Umbilical cord (tissue), 2 donors: ENCODE data around the gene MYO10. TPM values are rescaled to one million over a fixed set of nuclear protein-coding genes. Genes with fewer than 3 reads are reported as not detected.
A peak's percentile ranks its signal among the peaks of the same experiment; 100 is the strongest.
"Not testable (repeated sequence)": the region's sequence is repeated elsewhere in the genome, so short reads cannot be mapped to it uniquely, and the experiment has no call there.

ENCODE experiments used
- DNase-seq: peaks from one replicate; pipeline ENCODE4 v3.0.0-alpha.2; 2015; ENCODE audit warnings: low spot score
- total RNA-seq: library from RNA; depleted of rRNA; stranded (reverse); fragments of >200 nt; gene quantifications from one replicate; pipeline ENCODE4 v1.2.3, GENCODE V29; 2014; ENCODE audit warnings: low replicate concordance; ENCODE audit not compliant: insufficient read depth

Gene MYO10
- total RNA-seq, 1 donor from 2014 or later = 24.1 TPM

DNA sequence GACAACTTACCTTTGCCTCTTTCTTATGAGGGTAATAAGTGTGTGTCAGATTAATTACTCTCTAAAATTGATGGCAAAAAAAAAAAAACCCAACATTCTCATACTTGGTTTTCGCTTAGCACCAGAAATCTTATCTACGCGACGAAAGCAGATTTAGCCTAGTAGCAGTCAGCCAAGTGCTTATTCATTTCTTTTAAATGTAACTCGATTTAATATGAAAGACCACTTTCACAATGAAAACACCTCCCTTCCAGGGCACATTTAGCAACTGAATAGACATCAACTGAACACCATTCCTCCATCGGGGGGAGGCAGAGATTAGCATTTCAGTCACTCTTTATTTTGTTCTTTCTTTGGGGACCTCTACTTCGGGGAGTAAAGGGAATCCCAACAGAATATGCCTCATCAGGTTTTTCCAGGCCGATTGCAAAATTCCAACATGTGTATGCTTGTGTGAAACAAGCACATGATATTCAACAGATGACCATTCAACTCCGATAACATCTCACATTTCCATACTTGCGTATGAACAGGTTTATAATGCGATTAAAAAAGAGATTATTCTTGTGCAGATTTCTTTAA is 195.2 kb downstream of the MYO10 start:
- peak; percentile 82 for DNase-seq

DNA sequence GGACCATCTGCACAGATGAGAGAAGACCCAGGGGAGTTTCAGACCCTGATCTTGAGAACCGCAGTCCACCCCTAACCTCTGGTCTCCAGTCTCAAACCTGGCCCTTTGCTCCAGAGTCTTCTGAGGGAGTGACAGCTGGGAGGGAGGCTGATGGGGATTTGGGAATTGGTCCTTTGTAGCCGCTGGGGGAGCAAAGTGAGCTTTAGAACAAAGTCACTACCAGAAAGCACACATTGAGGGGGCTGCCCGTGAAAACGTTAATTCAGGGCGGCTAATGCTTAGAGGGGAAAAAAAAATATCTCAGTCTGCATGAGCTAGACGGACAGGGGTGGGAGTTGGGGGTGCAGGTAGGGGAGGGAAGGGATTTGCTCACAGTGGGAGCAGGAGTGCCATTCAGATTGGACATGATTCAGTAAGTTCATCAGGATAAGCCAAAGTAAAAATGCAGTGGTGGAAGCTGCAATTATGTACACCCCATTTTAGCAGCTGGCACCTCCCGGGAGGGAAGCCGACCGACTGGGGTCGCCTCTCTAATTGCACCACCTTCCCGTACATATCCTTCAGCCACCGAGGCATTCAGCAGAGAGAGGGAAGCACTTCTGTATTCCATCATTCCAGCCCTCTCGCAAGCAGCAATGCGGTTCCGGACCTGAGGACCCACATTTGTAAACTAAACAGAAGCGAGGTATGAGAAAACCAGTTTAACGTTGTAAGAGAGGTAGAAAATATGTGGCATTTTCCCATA is 195.8 kb downstream of the MYO10 start:
- DNase-seq = no peak

DNA sequence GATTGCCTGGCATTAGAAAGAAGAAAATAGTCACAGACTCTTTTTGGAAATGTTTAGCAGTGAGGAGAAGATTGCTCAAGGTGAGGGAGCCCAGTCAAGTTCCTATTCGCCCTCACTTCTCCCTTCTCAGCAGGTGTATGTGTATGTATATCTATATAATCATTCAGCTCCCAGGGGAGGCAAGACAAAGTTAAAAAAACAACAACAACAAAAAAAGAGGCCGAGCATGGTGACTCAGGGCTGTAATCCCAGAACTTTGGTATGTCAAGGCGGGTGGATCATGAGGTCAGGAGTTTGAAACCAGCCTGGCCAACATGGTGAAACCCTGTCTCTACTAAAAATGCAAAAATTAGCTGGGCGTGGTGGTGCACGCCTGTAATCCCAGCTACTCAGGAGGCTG is 197.7 kb downstream of the MYO10 start:
- DNase-seq = not testable (repeated sequence)

DNA sequence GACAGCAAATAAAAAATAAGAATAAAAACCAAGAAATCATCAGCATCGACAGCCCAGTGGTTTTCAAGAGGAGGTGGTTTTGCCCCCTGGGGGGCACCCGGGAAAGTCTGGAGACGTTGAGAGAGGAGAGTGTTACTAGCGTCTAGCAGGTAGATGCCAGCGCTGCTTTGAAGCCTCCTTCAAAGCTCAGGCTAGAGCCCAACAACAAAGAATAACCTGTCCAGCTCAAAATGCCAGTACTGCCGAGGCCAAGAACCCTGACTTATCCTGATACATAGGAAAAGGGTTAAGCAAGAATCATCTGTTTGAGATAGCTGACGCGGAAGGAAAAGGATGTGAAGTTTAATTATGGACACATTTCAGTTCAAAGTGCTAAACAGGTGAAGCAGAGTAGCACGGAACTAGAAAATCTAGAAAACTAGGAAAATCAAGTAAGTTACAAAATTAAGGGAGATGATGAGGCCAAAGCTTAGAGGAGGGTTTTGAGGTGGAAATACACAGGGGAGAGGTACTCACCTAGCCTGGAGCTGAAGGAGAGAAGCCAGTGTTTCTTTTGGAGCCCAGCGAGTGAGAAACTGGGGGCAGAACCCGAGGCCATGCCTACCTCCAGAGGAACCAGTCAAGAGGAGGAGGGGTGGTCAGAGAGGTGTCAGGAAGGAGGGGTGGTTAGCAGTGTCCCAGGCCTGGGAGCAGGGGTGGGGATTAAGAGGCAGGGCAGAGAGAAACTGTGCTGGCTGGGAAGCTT is 198.3 kb downstream of the MYO10 start:
- DNase-seq = no peak

DNA sequence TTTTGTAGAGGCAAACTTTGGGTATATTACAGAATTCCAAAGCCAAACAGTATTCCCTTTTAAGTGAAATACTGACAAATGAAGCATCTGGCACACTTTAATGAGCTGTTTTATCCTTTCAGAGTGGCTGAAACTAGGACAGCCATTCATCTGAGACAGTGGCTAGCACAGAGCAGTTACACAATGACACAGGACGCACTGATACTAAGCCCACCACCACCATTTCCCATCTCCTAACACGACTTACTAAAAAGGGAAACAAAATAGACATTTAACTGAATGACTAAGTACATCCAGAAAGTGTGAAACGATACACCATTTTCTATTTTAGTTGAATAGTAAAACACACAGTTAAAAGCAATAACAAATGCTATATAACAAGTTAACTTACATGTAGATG is 198.9 kb downstream of the MYO10 start:
- DNase-seq = no peak

DNA sequence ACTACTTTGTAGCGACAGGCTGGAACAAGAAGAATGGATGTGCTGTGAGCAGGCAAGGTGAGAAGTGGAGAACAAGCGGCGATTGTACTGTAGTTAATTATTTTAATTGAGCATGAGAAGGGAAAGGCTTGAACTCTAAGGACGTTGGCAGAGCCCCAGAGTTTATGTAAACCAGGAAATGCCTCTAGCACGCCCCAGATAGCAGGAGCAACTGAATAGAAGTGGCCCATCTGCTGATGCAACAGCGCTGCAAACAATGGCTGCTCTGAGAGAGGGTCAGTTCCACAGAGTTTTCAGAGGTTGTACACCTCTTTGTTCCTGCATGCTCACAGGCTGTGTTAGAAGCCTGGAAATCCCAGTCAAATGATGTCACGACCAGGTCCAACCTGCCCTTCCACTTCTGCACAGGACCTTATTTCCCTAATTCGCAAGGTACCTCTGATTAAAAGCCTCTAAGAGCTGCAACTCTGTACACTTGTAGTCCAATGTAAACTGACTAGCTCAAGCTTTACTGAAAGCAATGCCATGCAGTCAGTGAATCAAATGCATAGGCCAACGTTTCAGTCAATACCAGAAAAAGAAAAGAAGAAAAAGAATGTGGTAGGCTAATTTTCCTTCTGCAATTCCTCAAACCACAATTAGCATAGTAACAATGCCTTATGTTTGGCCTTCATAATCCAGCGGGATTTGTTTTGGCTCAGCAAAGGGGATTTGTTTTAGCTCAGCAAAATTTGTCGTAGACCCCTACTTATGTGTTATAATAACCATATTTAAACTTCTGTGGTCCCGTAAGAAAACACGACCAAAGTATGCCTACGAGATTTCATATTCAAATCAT is 199.7 kb downstream of the MYO10 start:
- peak; percentile 57 for DNase-seq

DNA sequence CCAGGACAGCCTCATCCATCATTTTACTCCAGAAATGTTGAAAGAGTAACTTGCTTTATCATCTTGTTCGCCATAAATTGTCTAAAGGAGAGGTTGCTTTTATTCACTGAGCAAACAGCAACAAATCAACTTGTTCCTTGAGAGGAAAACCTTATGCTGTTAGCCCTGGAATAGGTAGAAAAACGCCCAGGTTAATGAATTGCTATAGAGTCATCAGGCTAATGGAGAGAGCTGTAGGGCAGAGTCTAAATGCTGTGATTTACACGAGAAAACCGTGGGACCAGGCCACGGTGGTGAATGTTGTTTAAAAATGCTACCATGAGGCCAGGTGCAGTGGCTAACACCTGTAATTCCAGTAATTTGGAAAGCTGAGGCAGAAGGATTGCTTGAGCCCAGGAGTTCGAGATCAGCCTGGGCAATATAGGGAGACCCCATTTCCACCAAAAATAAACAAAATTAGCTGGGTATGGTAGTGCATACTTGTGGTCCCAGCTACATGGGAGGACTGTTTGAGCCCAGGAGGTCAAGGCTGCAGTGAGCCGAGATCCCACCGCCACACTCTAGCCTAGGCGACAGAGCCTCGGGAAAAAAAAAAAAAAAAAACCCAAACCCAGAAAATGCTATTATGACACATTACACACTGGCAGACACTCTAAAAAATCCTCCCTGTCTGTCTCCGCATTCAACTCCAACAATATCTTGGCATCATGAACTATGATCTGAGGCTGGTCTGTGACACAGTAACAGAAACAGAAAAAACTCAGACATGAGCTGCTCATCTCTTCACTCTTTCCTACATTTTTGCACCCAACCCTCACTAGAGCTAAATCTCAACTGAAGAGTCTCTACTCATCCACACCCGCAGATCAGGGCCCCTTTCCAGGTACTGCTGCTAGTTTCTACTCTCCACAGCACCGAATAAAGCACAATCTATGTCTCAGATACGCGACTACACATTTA is 200.7 kb downstream of the MYO10 start:
- DNase-seq = peak; percentile 24

DNA sequence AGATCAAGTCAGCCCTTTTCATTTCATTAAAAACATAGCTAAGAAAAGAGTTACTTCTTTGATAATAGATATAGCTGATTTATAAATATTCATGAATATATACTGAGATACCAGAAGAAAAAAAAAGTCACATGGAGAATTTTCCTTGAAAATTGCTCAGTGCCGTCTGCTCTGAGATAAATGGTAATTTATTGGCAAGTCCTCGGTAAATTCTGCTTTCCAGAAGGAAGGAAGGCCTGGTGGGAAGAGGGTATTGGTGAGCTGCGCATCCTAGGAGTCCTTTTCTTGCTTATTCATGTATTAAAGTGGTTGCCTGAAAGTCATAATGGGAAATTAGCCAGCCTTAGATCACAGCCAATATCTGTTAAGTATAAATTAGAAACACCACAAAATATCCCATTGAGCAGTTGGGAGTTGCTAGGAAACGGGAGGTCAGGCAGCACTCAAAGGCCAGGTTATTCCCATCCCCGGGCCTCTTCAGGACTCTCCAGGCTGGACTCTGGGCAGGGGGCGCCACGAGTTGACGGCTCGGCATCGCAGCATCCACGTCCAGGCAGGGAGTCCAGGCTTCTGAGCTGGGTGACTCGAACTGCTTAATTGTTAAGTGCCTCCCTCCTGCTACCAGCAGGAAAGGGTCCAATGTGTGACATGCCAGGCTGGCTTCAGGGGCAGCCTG is 202.6 kb downstream of the MYO10 start:
- DNase-seq = no peak

DNA sequence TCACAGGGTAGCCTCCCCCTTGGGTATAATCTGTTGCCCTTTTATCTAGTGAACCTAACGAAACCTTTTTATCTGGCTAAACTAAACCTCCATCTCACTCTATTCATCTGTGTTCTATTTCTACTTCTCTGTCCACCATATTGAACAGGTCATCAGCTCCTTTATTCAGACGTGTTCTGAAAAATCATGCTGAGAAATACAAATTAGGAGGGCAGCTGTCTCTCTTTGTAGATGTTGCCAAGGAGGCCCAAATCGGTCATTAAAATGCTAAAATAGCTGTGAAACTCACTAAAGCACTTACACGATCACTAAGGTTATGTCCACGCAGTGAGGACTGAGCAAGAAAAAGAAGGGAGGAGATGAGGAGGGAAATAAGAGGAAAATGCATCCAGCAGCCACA is 203.7 kb downstream of the MYO10 start:
- DNase-seq = no peak

DNA sequence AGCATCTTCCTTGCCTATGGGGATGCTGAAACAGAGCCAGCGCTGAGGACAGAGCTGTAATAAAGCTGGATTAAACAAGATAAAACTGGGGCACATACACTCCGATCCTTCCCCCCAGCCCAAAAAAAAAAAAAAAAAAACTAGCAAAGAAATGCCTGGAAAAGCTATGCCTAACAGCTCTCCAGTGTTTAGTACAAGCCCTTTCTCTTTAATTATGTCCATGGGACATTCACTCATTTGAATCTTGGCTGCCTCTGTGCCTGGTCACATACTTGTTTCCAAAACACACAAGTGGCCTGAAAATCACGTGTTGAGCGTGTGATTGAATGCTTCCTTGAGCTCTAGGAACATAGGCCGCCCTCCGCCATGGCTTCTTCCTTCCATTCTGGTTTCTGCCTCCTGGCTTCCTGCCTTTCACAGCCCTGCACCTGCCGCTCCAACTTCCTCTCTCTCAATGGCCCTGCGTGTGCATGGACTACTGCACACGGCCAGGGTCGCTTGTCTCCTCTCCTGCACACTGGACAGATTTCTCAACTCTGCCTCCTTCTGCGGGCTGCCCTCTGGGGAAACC is 208.2 kb downstream of the MYO10 start:
- DNase-seq = peak; percentile 29

DNA sequence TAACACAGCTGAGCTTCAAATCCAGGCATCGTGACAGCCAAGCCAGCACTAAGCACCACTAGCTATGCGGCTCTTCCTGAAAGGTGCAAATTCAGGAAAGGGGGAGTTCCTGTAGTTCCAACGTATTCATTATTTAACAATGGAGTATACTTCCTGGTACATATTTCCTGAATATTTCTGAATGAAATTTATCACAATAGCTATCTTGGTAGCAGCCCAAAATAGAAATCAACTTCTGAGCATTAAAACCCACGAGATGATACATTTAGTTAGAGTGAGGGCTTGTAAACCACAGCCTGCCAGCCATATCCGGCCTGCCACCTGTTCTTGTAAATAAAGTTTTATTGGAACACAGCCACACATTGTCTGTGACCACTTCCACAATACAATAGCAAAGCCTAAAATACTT is 209.5 kb downstream of the MYO10 start:
- DNase-seq = no peak

DNA sequence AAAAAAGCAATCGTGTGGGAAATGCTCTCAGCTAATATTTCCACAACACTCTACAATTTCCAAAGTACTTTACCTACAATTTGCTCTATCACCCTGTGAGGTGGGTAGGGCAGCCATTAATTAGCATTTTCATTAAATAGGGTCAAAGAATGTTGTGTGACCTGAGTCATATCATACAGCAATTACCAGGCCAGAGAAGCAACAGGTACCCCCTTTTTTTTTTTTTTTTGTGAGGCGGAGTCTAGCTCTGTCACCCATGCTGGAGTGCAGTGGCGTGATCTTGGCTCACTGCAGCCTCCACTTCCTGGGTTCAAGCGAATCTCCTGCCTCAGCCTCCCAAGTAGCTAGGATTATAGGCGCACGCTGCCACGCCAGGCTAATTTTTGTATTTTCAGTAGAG is 210.5 kb downstream of the MYO10 start:
- no peak for DNase-seq

DNA sequence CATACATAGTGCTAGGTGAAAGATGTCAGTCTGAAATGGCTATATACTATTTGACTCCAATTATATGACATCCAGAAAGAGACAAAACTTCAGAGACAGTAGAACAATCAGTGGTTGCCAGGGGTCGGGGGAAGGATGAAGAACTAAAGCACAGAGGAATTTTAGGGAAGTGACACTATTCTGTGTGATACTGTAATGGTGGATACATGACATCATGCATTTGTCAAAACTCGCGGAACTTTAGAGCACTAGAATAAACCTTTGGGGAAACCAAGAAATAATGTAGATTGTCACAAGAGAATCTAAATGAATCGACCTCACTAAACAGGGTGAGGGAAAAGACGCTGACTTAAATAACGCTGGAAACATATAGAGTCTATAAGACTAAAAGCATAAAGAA is 212.3 kb downstream of the MYO10 start:
- DNase-seq = no peak

DNA sequence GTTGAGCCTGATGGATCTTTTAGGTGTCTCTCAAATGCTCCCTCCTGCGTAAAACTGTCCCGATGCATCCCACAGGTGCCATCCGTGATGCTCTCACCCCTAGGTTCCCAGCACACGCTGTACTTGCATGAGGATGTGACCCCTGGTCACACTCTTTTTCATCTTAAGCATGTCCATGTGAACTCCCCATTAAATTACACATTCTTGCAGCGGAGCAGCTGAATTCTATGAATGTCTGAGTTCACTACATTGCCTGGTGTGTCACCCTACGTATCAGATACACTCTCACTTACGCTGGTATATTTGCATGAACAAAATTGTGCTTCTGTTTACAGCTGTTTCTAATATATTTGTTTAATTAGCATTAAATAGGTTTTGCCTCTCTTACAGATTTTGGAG is 214.0 kb downstream of the MYO10 start:
- no peak for DNase-seq

DNA sequence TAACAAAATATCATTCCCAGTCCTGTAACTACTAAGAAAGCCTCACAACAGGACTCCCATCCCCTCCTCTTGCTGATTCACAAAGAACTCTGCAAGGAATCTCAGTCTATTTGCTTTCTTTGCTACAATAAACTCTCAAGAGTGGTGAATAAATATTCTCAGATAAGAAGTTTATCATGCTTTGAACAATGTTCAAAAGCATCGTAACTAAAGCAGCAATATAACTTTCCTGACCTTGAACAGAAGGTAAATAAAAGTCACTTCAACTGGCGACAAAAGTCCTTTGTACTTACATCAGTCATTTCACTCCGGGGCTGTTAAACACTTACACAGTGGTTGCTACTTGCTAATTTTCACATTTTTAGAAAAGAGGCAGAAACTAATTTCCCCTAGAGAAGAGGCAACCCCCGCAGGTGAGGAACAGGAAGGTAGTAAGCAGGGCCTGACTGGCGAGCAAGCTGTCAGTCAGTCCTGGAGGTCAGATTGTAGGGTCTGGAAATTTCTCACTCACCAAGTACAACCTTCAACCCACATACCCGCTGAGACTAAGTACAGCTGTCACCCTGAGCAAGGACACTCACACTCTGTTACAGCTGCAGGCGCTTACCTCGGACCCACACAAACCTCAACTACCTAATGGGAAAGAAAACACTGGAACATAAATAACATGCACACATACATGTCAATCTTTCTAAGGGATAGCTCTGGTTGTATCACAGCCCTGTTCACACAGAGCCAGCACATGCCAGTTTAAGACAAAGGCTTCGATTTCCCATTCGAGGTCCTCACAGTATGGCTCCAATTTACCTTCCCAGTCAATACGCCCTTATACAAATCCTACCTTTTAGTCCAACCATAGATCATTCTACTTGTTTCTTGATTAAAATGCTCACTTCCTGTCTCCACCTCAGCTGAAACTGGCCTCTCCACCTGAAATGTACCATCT is 214.7 kb downstream of the MYO10 start:
- DNase-seq = no peak

DNA sequence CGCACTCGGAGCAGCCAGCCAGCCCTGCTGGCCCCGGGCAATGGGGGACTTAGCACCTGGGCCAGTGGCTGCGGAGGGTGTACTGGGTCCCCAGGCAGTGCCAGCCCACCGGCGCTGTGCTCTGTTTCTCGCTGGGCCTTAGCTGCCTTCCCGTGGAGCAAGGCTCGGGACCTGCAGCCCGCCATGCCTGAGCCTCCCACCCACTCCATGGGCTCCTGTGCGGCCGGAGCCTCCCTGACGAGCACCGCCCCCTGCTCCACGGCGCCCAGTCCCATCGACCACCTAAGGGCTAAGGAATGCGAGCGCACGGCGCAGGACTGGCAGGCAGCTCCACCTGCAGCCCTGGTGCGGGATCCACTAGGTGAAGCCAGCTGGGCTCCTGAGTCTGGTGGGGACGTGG is 218.1 kb downstream of the MYO10 start:
- not testable (repeated sequence) for DNase-seq

DNA sequence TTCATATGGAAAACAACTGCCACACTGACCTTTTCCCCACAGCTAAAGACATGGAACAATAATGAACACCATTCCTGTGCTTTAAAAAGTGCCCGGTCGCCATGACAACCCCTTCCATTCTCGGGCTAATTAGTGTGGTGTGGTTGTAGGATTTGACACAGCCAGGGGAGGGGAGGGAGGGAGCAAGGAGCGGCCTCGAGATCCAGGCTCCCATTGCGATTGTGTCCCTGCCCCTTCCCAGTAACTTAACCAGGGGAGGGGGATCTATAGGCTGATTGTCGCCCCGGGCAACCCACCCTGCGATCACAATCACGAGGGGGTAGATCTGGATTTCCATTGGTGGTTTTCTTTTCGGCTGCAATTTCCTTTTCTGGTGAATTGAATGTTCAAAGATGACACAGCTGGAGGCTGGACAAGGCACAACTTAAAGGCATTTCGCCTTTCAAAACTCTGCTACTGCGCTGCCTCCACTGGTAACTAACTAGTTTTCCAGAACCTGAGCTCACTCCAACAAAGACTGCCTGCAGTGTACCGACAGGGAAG is 222.6 kb downstream of the MYO10 start:
- DNase-seq = peak; percentile 52

DNA sequence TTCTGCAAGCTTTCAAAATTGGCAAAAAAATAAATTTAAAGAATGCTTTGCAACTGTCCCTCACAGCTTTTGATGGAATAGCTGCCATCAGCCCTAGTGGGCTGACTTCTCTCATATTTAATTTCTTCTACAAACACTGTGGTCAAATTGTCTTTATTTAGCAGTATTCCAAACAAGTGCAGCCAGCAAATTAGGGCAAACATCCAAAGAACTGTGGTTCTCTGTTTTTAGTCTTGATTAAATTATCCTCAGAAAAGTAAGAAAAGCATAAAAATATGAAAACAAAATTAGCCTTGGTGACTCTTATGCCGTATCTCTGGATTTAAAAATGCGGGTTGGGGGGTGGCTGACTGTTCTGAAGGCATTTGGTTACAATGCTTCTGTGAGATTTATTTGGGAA is 223.5 kb downstream of the MYO10 start:
- no peak for DNase-seq
